AG08395 (cell line): ENCODE data around the gene CBLN3.

Experiments used
- DNase-seq: peaks from one replicate; pipeline ENCODE4 v3.0.0; 2012; ENCODE audit warnings: mixed read lengths, low spot score

CBLN3 gene

DNA sequence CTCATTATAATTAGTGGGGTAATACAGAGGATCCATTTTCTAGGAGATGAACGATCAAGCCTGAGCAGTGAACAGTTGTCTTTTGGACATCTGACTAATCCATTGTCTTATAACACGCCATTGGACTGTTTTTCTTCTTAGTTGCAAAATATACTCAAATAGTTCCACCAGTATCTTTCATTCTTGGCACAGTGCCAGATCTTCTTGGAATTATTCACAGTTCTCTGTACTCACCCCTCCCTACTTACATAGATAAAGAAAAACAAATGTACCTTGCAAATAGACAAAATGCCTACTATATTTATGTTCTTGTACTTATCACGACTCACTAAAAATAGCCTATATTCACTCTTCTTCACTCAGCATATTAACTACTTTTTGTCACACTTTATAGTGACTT is 3.8 kb downstream of the CBLN3 start:
- DNase-seq = peak; percentile 69

GRCh38 chr14:24422694-24423601 is 6.5 kb downstream of the CBLN3 start:
- no peak for DNase-seq

DNA sequence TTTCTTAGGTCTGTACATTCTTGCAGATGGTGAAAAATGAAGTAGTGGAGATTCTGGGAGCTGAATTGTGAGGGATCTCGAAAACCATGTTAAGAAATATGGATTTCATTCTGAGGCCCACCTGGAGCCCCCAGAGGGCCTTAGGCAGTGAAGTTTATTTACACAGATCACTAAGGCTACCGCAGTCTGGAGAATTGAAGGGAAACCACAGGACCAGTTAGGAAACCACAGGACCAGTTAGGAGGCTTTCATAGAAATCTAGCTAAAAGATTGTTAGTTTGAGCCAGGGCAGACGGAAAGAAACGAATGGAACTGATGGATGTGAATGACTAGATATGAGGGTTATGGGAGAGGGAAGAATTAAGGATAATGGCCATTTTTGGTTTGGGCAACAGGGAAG is 7.2 kb downstream of the CBLN3 start:
- no peak for DNase-seq

GRCh38 chr14:24418492-24418873 is 11.0 kb downstream of the CBLN3 start:
- no peak for DNase-seq

DNA sequence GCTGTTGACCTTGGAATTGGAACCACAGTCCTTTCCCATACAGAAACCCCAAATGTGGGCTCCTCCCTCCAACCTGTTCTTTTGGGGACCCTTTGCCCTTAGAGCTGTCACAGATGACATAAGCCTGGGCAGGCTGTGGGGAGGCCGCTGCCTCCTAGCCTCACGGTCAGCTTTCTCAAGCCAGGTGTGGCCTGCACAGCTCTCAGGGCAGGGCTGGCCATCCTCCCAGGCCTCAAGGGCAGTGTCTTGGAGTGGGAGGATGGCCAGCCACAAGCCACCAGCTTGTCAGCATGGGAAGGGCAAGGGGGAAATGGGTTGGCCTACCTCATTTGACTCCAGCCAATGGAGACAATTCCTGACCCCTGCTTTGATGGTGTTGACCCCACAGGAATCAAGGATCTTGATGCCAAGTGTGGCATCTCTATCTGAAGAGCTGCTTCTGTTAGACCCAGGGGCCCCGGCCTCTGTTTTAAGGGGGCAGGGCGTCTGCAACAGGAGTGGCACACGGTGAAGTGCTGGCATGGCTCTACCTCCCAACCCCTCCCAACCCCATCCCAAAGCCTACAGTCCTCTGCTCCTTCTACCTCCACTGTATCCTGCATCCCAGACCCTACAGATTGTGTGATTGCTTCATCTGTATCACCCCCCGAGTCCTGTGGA is 11.5 kb downstream of the CBLN3 start:
- no peak for DNase-seq

DNA sequence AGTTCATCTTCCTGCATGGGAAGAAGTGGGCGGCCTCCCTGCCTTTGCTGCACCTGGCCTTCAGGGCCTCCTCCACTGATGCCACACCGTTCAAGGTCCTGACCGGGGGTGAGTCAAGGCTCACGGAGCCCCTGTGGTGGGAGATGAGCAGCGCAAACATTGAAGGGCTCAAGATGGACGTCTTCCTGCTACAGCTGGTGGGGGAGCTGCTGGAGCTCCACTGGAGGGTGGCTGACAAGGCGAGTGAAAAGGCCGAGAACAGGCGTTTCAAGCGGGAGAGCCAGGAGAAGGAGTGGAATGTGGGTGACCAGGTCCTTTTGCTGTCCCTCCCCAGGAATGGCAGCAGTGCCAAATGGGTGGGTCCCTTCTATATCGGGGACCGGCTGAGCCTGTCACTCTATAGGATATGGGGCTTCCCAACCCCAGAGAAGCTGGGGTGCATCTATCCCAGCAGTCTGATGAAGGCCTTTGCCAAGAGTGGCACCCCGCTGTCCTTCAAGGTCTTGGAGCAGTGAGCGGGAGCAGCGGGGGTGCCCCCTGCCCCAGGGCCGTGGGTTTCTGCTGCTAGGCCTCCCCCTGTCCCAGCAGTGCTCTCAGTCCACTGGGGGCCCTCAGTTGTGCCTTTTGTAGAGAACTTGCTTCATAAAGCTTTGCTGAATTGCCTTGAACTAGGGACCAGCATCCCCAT is 12.4 kb downstream of the CBLN3 start:
- DNase-seq = no peak

DNA sequence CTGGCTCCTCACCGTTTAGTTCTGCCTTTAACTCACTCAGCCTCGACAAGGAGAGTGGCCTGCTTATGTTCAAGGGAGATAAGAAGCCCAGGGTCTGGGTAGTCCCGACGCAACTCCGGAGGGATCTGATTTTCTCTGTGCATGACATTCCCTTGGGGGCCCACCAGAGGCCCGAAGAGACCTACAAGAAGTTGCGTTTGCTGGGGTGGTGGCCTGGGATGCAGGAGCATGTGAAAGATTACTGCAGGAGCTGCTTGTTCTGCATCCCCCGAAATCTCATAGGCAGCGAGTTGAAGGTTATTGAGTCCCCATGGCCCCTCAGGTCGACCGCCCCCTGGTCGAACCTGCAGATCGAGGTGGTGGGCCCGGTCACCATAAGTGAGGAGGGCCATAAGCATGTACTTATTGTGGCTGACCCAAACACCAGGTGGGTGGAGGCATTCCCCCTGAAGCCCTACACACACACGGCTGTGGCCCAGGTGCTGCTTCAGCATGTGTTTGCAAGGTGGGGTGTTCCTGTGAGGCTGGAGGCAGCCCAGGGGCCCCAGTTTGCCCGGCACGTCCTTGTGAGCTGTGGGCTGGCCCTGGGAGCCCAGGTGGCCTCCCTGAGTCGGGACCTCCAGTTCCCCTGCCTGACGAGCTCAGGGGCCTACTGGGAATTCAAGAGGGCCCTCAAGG is 13.1 kb downstream of the CBLN3 start:
- DNase-seq = no peak

GRCh38 chr14:24415421-24416253 is 13.8 kb downstream of the CBLN3 start:
- no peak for DNase-seq

GRCh38 chr14:24414732-24415420 is 14.6 kb downstream of the CBLN3 start:
- DNase-seq = no peak

- no peak for DNase-seq
Observed at GRCh38 chr14:24414077-24414476, 15.4 kb downstream of the CBLN3 start.

DNA sequence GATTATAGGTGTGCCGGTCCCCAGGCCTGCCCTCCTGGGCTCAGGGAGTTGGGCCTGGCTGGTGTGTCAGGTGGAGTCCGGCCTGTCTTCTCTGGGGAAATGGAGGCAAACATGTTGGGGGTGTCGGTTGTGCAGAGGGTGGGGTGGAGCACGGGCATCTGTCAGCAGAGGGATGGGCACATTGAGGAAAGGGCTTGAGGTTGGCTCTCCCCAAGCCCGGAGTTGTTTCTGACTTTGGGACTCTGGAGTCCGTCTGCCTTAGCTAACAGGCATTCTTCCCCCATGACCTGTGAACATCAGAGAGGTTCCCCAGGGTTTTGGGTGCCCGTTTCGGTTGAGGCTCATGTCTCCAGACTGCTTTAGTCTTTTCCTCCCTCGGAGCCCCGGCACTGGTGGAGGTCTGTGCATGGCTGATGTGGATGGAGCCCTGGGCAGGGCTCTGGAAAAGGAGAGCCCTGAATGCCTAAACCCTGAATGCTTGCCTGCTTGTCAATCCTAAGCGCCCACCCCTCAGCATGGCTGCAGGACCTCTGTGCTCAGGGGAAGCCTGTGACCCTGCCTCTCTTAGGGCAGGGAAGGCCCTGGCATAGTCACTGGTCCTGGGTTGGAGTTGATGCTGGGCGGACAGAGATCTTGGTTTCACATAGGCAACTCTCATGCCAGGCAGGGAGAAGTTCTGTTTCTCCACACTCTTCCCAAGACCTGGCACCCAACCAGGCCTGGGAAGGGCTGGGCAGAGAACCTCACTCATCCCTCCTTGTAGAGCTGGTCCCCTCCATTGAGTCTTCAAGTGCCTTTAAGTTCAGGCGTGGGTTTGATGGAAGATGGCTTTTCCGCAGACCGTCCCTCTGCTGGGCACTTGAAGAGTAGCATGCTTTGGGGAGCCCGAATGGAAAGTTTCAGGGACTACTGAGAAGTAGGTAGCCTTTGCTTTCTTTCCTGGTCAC is 17.8 kb downstream of the CBLN3 start:
- DNase-seq = peak; percentile 71

GRCh38 chr14:24409956-24410355 is 19.5 kb downstream of the CBLN3 start:
- no peak for DNase-seq

- DNase-seq = no peak
Observed at GRCh38 chr14:24409192-24409591, 20.3 kb downstream of the CBLN3 start.

GRCh38 chr14:24408764-24409163 is 20.7 kb downstream of the CBLN3 start:
- DNase-seq = no peak

DNA sequence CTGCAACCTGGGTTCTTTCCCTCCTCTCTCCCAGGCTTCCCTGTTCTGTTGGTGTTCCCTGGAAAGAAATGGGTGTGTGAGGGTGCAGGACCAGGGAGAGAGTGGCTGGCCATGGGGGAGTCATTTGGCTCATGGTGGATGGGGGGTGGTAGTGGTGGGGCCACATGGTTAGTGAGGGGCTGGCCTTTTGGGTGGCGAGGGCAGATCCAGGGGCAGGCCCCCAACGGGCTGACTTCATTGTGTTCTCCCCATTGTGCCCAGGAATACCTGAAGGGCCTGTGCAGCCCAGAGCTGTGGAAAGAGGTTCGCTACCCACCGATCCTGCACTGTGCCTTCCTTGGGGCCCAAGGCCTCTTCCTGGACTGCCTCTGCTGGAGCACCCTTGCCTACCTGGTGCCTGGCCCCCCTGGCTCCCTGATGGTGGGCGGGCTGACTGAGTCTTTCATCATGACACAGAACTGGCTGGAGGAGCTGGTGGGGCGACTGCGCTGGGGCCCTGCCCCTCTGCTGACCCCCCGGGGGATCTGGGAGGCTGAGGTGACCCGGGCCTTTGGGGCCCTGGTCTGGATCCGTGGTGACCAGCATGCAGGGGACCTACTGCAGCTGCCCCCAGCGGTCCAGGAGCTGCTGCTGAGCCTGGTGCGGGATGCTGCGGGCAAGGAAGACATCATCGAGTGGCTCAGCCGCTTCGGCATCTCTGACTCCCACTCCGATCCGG is 21.7 kb downstream of the CBLN3 start:
- no peak for DNase-seq

GRCh38 chr14:24406416-24406815 is 23.1 kb downstream of the CBLN3 start:
- DNase-seq = no peak

GRCh38 chr14:24404814-24405213 is 24.7 kb downstream of the CBLN3 start:
- no peak for DNase-seq

DNA sequence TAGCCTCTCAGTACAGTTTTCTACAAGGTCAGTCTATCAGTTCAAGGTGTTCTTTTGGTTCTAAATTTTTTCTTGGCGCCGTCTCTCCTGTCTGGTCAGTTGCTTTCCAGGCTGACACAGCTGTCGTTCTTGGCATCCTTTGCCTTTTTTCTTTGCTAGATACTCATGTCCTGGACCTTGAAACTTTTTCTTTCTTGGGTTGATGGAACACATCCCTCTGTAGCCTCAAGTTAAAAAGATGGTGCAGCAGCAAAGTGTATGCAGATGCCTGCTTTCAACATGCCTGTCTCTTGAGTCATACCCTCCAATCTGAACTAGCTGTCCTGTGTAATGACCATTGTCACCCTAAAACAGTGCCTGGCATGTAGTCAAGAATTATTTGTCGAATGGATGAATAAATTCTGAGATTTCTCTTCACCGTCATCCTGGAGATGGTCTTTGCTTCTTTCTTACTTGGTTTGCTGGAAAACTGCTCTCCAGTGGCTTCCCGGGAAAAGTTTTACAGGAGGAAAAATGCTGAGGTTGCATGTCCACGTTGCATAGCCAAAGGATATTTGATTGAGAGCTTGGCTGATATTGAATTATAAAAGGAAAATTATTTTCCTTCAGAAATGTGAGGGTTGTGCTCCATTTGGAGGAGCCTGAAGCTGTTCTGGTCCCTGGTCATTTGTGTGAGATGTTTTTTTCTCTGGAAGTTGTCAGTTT is 26.0 kb downstream of the CBLN3 start:
- peak; percentile 65 for DNase-seq
